HG02678 (cell line): ENCODE data around the gene RGS17.
A peak's percentile ranks its signal among the peaks of the same experiment; 100 is the strongest.
"Not testable (repeated sequence)": the region's sequence is repeated elsewhere in the genome, so short reads cannot be mapped to it uniquely, and the experiment has no call there.

ENCODE experiments used
- ATAC-seq: cut with Tn5 transposase; IDR thresholded peaks from one replicate; pipeline ENCODE4 v1.9.1; 2021; ENCODE audit warnings: mild to moderate bottlenecking, moderate library complexity; ENCODE audit not compliant: unreplicated experiment

Gene RGS17

DNA sequence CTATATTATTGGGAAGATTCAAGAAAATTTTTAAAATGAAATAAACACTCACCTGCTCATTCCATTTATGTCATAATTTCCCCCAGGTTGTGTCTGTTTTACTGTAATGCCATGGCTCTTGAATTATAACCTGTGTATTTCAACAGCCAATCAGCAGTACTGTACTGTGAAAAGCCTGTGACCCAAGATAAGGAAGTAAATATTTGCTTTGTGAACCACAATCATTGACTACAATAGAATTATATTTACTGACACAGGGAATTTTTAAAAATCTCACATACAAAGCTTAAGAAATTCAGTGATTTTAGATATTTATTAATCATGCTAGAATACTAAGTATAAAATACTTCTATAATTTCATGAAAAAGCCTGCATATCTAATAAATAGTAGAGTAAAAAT, 6.0 kb downstream of the RGS17 start:
- ATAC-seq, result no peak

DNA sequence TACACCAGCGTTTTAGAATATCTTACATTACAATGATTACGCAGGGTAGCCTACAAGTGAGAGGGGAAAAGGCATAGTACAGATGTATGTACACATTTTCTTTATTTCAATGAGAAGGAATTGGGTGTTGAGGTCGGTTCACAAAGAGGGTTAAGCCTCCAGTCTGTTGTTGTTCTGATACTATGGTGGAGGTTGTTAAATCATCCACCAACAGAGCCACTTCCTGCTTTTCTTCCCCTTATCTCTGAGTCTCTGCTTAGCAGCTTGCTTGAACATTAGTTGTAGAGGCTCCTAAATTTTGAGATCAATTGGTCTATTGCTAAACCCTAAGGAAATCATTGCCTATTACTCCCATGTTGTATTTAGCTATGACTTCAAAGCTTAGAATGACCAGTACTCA, 7.3 kb downstream of the RGS17 start:
- no peak for ATAC-seq

DNA sequence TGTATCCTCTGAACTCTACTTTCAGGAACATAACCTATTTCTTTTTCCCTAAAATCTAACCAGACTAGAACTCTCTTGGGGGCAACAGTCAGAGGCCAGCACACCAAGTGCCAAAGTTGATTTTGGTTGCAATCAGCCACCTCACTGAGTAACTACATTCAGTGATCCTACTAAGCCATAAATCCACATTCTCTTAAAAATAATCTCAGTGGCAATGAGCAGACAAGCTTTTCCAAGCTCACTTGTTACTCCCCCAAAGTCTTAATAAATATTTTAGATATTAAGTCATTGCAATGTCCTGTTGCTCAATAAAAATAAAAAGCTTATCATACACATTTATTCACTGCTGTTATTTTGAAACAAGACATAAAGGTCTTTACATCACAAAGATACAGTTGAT, 9.8 kb downstream of the RGS17 start:
- ATAC-seq, result no peak

GRCh38 chr6:153117986-153118879, 12.8 kb downstream of the RGS17 start:
- ATAC-seq, result peak; percentile 99

DNA sequence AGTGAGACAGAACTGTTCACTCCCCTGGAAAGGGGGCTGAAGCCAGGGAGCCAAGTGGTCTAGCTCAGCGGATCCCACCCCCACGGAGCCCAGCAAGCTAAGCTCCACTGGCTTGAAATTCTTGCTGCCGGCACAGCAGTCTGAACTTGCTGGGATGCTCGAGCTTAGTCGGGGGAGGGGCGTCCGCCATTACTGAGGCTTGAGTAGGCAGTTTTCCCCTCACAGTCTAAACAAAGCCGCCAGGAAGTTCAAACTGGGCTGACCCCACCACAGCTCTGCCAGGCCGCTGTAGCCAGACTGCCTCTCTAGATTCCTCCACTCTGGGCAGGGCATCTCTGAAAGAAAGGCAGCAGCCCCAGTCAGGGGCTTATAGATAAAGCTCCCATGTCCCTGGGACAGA, 20.0 kb downstream of the RGS17 start:
- ATAC-seq, result not testable (repeated sequence)

GRCh38 chr6:153110612-153111011, 20.5 kb downstream of the RGS17 start:
- ATAC-seq, result not testable (repeated sequence)

- ATAC-seq, result no peak
Measured at GRCh38 chr6:153108315-153108714, 22.8 kb downstream of the RGS17 start.

DNA sequence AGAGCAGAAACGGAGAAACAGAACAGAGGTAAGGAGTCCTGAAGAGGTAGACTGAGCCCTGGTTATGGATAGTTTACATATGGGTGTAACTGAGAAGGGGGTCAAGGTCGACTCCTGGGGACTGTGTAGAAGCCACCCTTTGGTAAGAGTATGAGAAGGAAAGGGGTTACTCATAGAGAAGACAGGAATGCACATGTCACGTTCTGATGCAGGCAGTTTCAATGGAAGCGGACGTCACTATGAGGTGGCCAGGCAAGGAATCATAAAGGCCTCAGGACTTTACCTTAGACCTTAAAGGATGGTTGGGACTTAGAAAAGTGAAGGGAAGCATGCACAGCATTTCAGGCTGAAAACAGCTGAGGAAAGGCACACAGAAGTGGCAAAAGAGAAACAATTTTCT, 25.1 kb downstream of the RGS17 start:
- no peak for ATAC-seq

DNA sequence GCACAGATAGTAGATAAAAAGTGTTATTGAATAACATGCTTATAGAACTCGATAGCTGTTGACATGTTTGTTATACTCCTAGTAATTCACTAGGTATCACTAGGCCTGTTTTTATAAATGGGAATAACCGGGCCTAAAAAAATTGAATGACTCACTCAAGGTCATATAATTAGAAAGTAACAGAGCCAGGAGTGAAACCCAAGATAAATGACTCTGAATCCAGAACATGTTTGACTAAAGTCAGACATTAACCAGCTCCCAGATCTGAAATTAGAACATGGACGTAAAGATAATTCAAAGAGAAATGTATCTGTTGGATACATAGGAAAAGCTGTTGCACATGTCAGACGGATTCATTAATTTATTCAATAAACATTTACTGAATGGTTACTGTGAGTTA, 26.9 kb downstream of the RGS17 start:
- no peak for ATAC-seq

DNA sequence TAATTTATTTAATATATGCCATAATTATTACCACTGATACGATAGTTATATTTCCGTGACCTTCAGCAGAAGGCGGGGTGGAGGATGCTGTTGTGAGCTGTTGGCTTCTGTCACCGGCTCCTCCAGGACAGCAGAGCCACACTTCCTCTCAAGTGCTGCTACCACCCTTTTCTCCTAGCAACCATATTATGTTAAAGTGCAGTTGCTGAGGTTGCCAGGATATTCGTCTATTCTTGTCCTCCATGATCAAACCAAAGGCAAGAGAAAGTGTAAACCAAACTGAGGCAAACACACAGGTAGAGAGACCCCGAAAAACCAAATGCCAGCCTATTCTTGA, 27.8 kb downstream of the RGS17 start:
- ATAC-seq, result no peak

GRCh38 chr6:153102605-153103318, 28.3 kb downstream of the RGS17 start:
- no peak for ATAC-seq

- ATAC-seq, result no peak
Measured at GRCh38 chr6:153101461-153101860, 29.6 kb downstream of the RGS17 start.

DNA sequence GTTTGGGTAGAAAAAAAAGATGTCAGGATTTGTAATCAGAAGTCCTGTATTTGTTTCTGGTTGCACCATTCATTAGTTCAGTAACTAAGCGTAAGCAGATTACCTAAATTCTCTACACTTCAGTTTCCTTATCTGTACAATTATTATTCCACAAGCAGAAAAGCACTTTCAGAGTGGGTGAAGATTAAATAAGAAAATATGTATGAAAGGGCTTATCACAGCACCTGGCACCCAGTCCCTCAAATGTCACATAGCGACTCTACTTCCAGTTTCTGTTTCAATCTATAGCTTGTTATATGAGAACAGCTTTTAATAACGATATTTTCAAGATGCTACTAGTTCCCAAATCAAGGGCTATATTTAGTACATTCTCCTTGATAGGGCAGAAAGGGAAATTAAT, 31.4 kb downstream of the RGS17 start:
- ATAC-seq, result peak; percentile 58

GRCh38 chr6:153096792-153097191, 34.3 kb downstream of the RGS17 start:
- no peak for ATAC-seq

GRCh38 chr6:153096031-153096430, 35.1 kb downstream of the RGS17 start:
- no peak for ATAC-seq

DNA sequence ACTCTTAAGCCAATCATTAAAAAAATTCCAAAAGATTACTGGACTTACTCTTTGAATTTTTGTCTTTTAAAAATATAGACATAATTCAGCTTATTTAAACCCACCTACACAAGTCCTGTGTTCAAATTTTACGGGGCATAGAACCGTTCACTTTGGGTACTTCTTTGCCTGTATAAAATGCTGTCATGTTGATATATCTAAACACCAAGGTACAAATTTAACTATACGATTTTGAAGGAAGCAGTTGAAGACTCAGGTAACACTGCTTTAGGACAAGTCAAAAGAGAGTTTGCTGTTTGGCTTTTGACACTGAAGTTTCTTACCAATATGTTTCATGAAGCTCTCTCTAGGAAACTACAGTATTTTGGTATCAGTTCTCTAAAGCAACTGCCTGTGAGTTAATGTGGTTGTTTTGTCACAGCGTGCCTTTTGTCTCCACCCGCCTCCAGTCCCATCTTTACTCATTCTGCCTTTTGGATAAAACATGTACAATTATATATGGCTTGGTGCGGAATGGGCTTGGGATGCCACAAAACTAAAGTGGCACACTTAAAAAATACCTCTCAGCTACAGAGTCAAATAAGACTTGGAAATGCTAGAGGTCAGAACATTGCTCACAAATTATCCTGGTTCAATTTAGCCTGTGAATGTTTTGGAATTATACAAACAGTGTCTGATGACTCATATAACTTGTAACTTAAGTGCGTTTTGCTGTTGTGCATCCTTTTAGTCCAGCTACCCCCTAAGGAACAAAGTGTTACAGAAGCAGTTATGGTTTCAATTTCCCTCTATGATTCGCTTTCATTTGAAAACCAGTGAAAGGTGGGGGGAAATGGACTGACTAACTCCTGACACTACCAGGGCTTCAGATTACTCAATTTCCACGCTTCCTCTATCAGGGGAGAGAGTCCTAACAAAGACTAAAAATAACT, 38.7 kb downstream of the RGS17 start:
- peak; percentile 80 for ATAC-seq

- ATAC-seq, result no peak
Measured at GRCh38 chr6:153090241-153090930, 40.7 kb downstream of the RGS17 start.

GRCh38 chr6:153088796-153089195, 42.3 kb downstream of the RGS17 start:
- no peak for ATAC-seq

- ATAC-seq, result no peak
Measured at GRCh38 chr6:153087436-153087835, 43.6 kb downstream of the RGS17 start.

DNA sequence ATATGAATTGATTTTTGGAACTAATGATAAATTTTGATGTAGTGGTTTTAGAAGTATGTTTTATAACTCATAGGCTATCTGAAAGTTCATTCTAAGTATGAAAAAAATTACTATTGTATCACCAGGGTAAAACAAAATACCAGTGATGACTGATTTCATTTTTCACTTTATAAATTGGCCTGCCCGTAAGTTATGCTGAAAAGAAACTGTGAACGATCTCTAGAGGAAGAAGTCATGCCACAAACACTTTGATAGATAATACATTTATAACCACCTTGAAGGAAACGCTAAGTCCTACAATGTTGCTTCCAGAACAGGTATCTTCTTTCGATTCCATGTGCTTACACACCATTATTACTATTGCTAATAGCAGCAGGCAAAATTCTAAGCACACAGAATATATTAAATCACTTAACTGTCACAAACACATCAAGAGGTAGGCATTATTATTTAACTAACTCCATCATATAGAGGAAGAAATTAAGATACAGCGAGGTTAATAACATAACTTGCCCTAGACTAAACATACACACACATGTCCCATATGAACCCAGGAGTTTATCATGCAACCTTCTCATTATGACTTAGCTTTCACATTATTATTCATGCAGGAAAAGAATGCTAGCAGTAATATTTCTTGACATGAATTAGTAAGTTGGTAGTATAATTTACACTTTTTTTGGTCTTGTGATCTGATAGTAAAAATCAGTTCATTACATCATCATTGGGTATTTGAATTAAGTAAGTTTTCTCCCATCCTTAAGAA, 44.7 kb downstream of the RGS17 start:
- no peak for ATAC-seq
